AG20443 (cell line): ENCODE data around the gene CFAP57.
"Not testable (repeated sequence)": the region's sequence is repeated elsewhere in the genome, so short reads cannot be mapped to it uniquely, and the experiment has no call there.

ENCODE experiments used
- DNase-seq: peaks from one replicate; pipeline ENCODE4 v3.0.0; 2012; ENCODE audit warnings: low spot score, mixed read lengths

CFAP57 gene

GRCh38 chr1:43174873-43175272, 2.7 kb downstream of the CFAP57 start:
- no peak for DNase-seq

- DNase-seq: no peak
Measured at GRCh38 chr1:43177691-43178090, 5.6 kb downstream of the CFAP57 start.

GRCh38 chr1:43184388-43184787, 12.3 kb downstream of the CFAP57 start:
- DNase-seq: no peak

GRCh38 chr1:43184995-43185394, 12.9 kb downstream of the CFAP57 start:
- DNase-seq: no peak

GRCh38 chr1:43188106-43188505, 16.0 kb downstream of the CFAP57 start:
- no peak for DNase-seq

- DNase-seq: no peak
Measured at GRCh38 chr1:43194509-43194908, 22.4 kb downstream of the CFAP57 start.

- DNase-seq: no peak
Measured at GRCh38 chr1:43197343-43198127, 25.4 kb downstream of the CFAP57 start.

GRCh38 chr1:43199093-43199726, 27.1 kb downstream of the CFAP57 start:
- DNase-seq: no peak

GRCh38 chr1:43203859-43204258, 31.7 kb downstream of the CFAP57 start:
- DNase-seq: no peak

- no peak for DNase-seq
Measured at GRCh38 chr1:43204394-43204793, 32.3 kb downstream of the CFAP57 start.

GRCh38 chr1:43205671-43206070, 33.5 kb downstream of the CFAP57 start:
- peak; percentile 56 for DNase-seq

- DNase-seq: peak; percentile 95
Measured at GRCh38 chr1:43206600-43207228, 34.6 kb downstream of the CFAP57 start.

- DNase-seq: no peak
Measured at GRCh38 chr1:43207229-43207853, 35.2 kb downstream of the CFAP57 start.

GRCh38 chr1:43208277-43208676, 36.1 kb downstream of the CFAP57 start:
- not testable (repeated sequence) for DNase-seq

- no peak for DNase-seq
Measured at GRCh38 chr1:43214501-43215444, 42.6 kb downstream of the CFAP57 start.

GRCh38 chr1:43217747-43218146, 45.6 kb downstream of the CFAP57 start:
- no peak for DNase-seq

- no peak for DNase-seq
Measured at GRCh38 chr1:43220905-43221778, 49.0 kb downstream of the CFAP57 start.

GRCh38 chr1:43221797-43222196, 49.7 kb downstream of the CFAP57 start:
- no peak for DNase-seq

- no peak for DNase-seq
Measured at GRCh38 chr1:43222879-43223278, 50.7 kb downstream of the CFAP57 start.

GRCh38 chr1:43225168-43225567, 53.0 kb downstream of the CFAP57 start:
- DNase-seq: no peak
